Mesothelial cell of epicardium (in vitro differentiated cells): ENCODE measurements around the gene RPL34. TPM values are rescaled to one million over a fixed set of nuclear protein-coding genes. Genes with fewer than 3 reads are reported as not detected.
A peak's percentile ranks its signal among the peaks of the same experiment; 100 is the strongest.

ENCODE experiments used
- DNase-seq, 2 experiments: peaks; one replicate each; pipeline ENCODE4 v3.0.0; 2021; ENCODE audit warnings: low spot score in 2 of 2; ENCODE audit not compliant: unreplicated experiment in 2 of 2
- H3K27ac Mint-ChIP-seq: 2 replicates; pipeline ENCODE4 v1.8.0; 2021; ENCODE audit warnings: mixed read lengths
- H3K27me3 Mint-ChIP-seq: 2 replicates; pipeline ENCODE4 v1.8.0; 2021; ENCODE audit warnings: low read depth, mixed read lengths
- H3K36me3 Mint-ChIP-seq: 2 replicates; pipeline ENCODE4 v1.8.0; 2021; ENCODE audit warnings: mixed read lengths
- H3K4me1 Mint-ChIP-seq: 2 replicates; pipeline ENCODE4 v1.8.0; 2021; ENCODE audit warnings: mixed read lengths
- H3K4me3 Mint-ChIP-seq: 2 replicates; pipeline ENCODE4 v1.8.0; 2021; ENCODE audit warnings: mild to moderate bottlenecking, moderate library complexity, mixed read lengths
- H3K9me3 Mint-ChIP-seq: 2 replicates; pipeline ENCODE4 v1.8.0; 2021; ENCODE audit warnings: mixed read lengths
- total RNA-seq: library from RNA; stranded (reverse); gene quantifications from 3 replicates; pipeline ENCODE4 v1.2.1, GENCODE V29; 2021
- TF ChIP-seq, protein P1 (sequence below): fragments of 200-600 bp; sonication (generic); IDR thresholded peaks from one replicate; pipeline ENCODE4 v1.5.0; 2021; ENCODE audit warnings: antibody characterized with exemption; ENCODE audit not compliant: unreplicated experiment

Gene RPL34
- total RNA-seq, 1 donor from 2014 or later: 1,479 TPM

DNA sequence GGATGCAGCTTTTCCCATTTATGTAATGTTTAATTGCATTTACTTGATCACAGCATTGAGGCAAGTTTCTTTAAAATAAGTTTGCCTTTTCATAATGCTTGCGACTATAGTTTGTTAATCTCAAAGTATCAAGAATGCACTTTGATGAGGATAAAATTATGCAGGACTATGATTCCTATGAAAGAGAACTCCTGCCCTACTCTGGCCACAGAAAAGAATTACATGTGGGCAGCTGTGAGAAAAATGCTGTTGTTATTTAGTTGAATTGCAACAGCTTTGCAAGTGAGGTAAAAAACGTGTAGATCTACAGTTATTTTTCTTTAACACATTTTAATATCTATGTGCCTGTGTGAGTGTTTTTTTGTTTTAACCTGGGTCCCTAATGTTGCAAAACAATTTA lies 17.5 kb downstream of the RPL34 start:
- no peak for DNase-seq
- Mint-ChIP-seq H3K36me3 (peaks cover 17% of the 10 kb centered on the region), H3K27ac (no peak overlapping the region), H3K4me3 (no peak overlapping the region), H3K9me3 (no peaks in the 10 kb centered on the region), H3K27me3 (no peaks in the 10 kb centered on the region), H3K4me1 (no peaks in the 10 kb centered on the region)
- TF ChIP-seq, protein P1, sequence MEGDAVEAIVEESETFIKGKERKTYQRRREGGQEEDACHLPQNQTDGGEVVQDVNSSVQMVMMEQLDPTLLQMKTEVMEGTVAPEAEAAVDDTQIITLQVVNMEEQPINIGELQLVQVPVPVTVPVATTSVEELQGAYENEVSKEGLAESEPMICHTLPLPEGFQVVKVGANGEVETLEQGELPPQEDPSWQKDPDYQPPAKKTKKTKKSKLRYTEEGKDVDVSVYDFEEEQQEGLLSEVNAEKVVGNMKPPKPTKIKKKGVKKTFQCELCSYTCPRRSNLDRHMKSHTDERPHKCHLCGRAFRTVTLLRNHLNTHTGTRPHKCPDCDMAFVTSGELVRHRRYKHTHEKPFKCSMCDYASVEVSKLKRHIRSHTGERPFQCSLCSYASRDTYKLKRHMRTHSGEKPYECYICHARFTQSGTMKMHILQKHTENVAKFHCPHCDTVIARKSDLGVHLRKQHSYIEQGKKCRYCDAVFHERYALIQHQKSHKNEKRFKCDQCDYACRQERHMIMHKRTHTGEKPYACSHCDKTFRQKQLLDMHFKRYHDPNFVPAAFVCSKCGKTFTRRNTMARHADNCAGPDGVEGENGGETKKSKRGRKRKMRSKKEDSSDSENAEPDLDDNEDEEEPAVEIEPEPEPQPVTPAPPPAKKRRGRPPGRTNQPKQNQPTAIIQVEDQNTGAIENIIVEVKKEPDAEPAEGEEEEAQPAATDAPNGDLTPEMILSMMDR: no peak

GRCh38 chr4:108644237-108644636 lies 23.9 kb downstream of the RPL34 start:
- H3K4me1 Mint-ChIP-seq: peaks cover 8% of the 10 kb centered on the region
- H3K27me3 Mint-ChIP-seq: no peaks in the 10 kb centered on the region
- H3K9me3 Mint-ChIP-seq: no peaks in the 10 kb centered on the region
- no peak for DNase-seq
- H3K36me3 Mint-ChIP-seq: no peaks in the 10 kb centered on the region
- H3K27ac Mint-ChIP-seq: peak overlapping the region; percentile 64
- no peak overlapping the region for H3K4me3 Mint-ChIP-seq
- TF ChIP-seq, protein P1: no peak

DNA sequence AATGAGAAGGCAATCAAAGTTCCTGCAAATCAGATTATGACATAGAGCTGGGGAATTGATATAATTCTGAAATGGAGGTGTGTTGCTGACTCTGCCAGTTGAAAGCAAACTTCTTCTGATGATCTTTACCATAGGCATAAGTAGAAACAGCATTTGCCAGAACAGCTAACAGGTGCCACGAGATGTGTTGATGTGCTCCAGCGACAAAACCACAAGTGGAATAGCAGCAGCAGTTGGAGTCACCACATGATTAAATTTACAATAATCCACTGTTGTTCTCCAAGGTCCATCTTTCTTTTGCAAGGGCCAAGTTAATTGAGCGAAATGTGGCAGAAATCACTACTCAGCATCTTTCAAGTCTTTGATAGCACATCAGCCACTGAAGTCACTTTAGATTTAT lies 26.3 kb downstream of the RPL34 start:
- H3K9me3 Mint-ChIP-seq: no peaks in the 10 kb centered on the region
- TF ChIP-seq, protein P1: no peak
- no peaks in the 10 kb centered on the region for H3K36me3 Mint-ChIP-seq
- no peak overlapping the region for H3K4me3 Mint-ChIP-seq
- peaks cover 16% of the 10 kb centered on the region for H3K4me1 Mint-ChIP-seq
- DNase-seq: no peak
- no peaks in the 10 kb centered on the region for H3K27me3 Mint-ChIP-seq
- H3K27ac Mint-ChIP-seq: no peak overlapping the region

DNA sequence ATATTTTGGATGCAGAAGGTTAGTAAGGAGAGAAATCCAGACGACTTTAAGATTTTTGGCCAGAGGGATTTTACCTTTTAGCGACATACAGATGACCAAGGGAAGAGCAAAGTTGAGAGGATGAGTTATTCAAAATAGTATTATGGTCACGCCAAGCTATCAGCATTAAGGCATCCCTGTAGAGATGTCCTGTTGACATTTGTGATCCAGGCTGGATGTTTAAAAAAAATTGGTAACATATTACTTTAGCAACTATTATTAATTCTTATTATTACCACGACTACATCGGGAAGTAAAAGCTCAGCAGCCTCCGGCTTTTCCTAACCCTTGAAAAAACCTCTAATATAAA lies 29.5 kb downstream of the RPL34 start:
- Mint-ChIP-seq H3K27me3 (no peaks in the 10 kb centered on the region), H3K4me1 (peaks cover 15% of the 10 kb centered on the region), H3K9me3 (no peaks in the 10 kb centered on the region), H3K36me3 (peaks cover 12% of the 10 kb centered on the region), H3K27ac (peak overlapping the region; percentile 97), H3K4me3 (peak overlapping the region; percentile 85)
- TF ChIP-seq, protein P1: no peak
- DNase-seq: no peak

DNA sequence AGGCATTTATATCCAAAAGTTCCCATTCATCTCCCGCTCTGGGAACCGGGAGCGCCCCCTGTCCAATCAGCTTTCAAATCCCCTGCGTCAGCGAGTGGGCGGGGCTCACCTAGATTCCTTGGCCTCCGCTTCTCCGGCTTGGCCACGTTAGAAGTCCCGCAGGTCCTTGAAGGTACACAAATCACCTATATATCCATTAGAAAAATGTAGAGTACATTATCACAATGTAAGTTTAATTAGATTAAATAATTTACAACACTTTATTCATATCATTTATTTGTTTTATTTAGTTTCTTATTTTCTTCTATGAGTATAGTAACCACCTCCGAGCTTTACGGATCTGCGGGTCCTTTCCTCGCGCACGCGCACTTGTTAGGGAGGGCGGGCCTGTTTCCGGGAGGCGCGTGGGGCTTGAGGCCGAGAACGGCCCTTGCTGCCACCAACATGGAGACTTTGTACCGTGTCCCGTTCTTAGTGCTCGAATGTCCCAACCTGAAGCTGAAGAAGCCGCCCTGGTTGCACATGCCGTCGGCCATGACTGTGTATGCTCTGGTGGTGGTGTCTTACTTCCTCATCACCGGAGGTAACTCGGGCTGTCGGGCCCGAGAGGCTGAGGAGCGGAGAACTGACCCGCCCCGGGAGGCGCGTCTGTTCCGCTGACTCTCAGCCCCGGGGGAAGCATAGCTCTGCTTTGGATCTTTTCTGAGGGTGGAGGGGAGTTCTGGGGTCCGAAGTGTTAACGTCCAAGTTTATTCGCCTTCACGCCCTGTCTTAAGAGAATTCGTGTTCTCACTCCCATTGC lies 30.0 kb downstream of the RPL34 start, which contains the start of gene OSTC:
OSTC (plus strand) TSS at position 388 of the 802 bp plus-strand sequence; CDS start at position 445, 57 bp downstream.
- peak within 1 kb of the TSS; percentile 85 for H3K4me3 Mint-ChIP-seq
- no peaks in the 10 kb centered on the region for H3K9me3 Mint-ChIP-seq
- H3K27me3 Mint-ChIP-seq: no peaks in the 10 kb centered on the region
- peaks cover 15% of the 10 kb centered on the region for H3K4me1 Mint-ChIP-seq
- peak within 1 kb of the TSS; percentile 97 for H3K27ac Mint-ChIP-seq
- TF ChIP-seq, protein P1: no peak
- H3K36me3 Mint-ChIP-seq: peaks cover 13% of the 10 kb centered on the region
- peak; percentile 93 to 95 for DNase-seq
